ENCODE measurements around the gene TRIM56.

The TRIM56 gene

DNA sequence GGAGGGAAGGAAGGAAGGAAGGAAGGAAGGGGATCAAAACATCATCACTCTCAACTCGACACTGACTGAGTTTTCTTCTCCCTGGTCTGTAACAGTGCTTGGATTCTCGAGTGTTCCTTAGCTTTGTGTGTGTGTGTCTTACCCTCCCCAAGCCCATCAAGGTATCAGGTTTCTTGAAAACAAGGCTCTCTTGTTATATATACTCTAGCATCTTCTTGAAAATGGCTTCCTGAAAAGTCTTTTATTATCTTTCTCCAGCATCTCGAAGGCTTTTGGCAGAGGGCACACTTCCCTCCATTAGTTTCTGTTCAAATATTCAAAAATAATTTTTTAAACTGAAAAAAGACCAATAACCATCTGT, 55.0 kb downstream of the TRIM56 start:
- H3K27me3 ChIP-seq (ENCODE audit: insufficient read depth, poor library complexity, severe bottlenecking): no peaks in the 10 kb centered on the region
- no peak overlapping the region for H3K27ac ChIP-seq (replicated peaks)
- TF ChIP-seq REST (IDR thresholded peaks at IDR 0.05; ENCODE audit: insufficient replicate concordance, low read depth) (no peak), POLR2AphosphoS5 (IDR thresholded peaks at IDR 0.05; ENCODE audit: low read depth) (no peak), SPI1 (IDR thresholded peaks at IDR 0.05; ENCODE audit: borderline replicate concordance, low read depth) (no peak), GABPA (IDR thresholded peaks at IDR 0.05; ENCODE audit: low read depth) (no peak)
- TF ChIP-seq, protein P1, sequence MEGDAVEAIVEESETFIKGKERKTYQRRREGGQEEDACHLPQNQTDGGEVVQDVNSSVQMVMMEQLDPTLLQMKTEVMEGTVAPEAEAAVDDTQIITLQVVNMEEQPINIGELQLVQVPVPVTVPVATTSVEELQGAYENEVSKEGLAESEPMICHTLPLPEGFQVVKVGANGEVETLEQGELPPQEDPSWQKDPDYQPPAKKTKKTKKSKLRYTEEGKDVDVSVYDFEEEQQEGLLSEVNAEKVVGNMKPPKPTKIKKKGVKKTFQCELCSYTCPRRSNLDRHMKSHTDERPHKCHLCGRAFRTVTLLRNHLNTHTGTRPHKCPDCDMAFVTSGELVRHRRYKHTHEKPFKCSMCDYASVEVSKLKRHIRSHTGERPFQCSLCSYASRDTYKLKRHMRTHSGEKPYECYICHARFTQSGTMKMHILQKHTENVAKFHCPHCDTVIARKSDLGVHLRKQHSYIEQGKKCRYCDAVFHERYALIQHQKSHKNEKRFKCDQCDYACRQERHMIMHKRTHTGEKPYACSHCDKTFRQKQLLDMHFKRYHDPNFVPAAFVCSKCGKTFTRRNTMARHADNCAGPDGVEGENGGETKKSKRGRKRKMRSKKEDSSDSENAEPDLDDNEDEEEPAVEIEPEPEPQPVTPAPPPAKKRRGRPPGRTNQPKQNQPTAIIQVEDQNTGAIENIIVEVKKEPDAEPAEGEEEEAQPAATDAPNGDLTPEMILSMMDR (IDR thresholded peaks at IDR 0.05; ENCODE audit: insufficient read depth, low read length): no peak
- DNase-seq (ENCODE audit: low read depth in 1 of 2, low spot score in 1 of 2): no peak
- no peak overlapping the region for H3K4me3 ChIP-seq (replicated peaks; ENCODE audit: insufficient read depth, low read length)

GRCh38 chr7:101140746-101141382, 55.6 kb downstream of the TRIM56 start:
- H3K4me3 ChIP-seq (replicated peaks; ENCODE audit: insufficient read depth, low read length): no peak overlapping the region
- TF ChIP-seq SPI1 (IDR thresholded peaks at IDR 0.05; ENCODE audit: borderline replicate concordance, low read depth): no peak
- TF ChIP-seq, protein P1 (IDR thresholded peaks at IDR 0.05; ENCODE audit: insufficient read depth, low read length): no peak
- TF ChIP-seq GABPA (IDR thresholded peaks at IDR 0.05; ENCODE audit: low read depth): no peak
- no peak for TF ChIP-seq REST (IDR thresholded peaks at IDR 0.05; ENCODE audit: insufficient replicate concordance, low read depth)
- no peak for TF ChIP-seq POLR2AphosphoS5 (IDR thresholded peaks at IDR 0.05; ENCODE audit: low read depth)
- no peak overlapping the region for H3K27ac ChIP-seq (replicated peaks)
- no peak for DNase-seq (ENCODE audit: low read depth in 1 of 2, low spot score in 1 of 2)
- no peaks in the 10 kb centered on the region for H3K27me3 ChIP-seq (ENCODE audit: insufficient read depth, poor library complexity, severe bottlenecking)

Data from HL-60 (cell line).